ENCODE data around the gene MRAP.
"Not testable (repeated sequence)": the region's sequence is repeated elsewhere in the genome, so short reads cannot be mapped to it uniquely, and the experiment has no call there.

Gene MRAP

GRCh38 chr21:32299695-32300094, 1.0 kb downstream of the MRAP start:
- DNase-seq (ENCODE audit: low read depth in 3 of 3, low spot score in 1 of 3) = no peak

- DNase-seq (ENCODE audit: low read depth in 3 of 3, low spot score in 1 of 3) = no peak
These were observed 1.5 kb downstream of the MRAP start for GRCh38 chr21:32300117-32300681.

GRCh38 chr21:32301596-32301995, 2.9 kb downstream of the MRAP start:
- DNase-seq (ENCODE audit: low read depth in 3 of 3, low spot score in 1 of 3) = no peak

GRCh38 chr21:32302560-32302959, 3.9 kb downstream of the MRAP start:
- no peak for DNase-seq (ENCODE audit: low read depth in 3 of 3, low spot score in 1 of 3)

- DNase-seq (ENCODE audit: low read depth in 3 of 3, low spot score in 1 of 3) = no peak
These were observed 4.7 kb downstream of the MRAP start for GRCh38 chr21:32303385-32303784.

GRCh38 chr21:32304998-32305397, 6.3 kb downstream of the MRAP start:
- DNase-seq (ENCODE audit: low read depth in 3 of 3, low spot score in 1 of 3) = no peak

GRCh38 chr21:32306021-32306780, 7.5 kb downstream of the MRAP start:
- no peak for DNase-seq (ENCODE audit: low read depth in 3 of 3, low spot score in 1 of 3)

GRCh38 chr21:32307706-32308105, 9.1 kb downstream of the MRAP start:
- no peak for DNase-seq (ENCODE audit: low read depth in 3 of 3, low spot score in 1 of 3)

- DNase-seq (ENCODE audit: low read depth in 3 of 3, low spot score in 1 of 3) = no peak
These were observed 10.0 kb downstream of the MRAP start for GRCh38 chr21:32308696-32309095.

- DNase-seq (ENCODE audit: low read depth in 3 of 3, low spot score in 1 of 3) = no peak
These were observed 11.3 kb downstream of the MRAP start for GRCh38 chr21:32309906-32310460.

- DNase-seq (ENCODE audit: low read depth in 3 of 3, low spot score in 1 of 3) = not testable (repeated sequence)
These were observed 12.3 kb downstream of the MRAP start for GRCh38 chr21:32310976-32311375.

- DNase-seq (ENCODE audit: low read depth in 3 of 3, low spot score in 1 of 3) = no peak
These were observed 13.0 kb downstream of the MRAP start for GRCh38 chr21:32311621-32312020.

GRCh38 chr21:32312326-32312725, 13.7 kb downstream of the MRAP start:
- DNase-seq (ENCODE audit: low read depth in 3 of 3, low spot score in 1 of 3) = no peak

- no peak for DNase-seq (ENCODE audit: low read depth in 3 of 3, low spot score in 1 of 3)
These were observed 14.3 kb downstream of the MRAP start for GRCh38 chr21:32312976-32313375.

- DNase-seq (ENCODE audit: low read depth in 3 of 3, low spot score in 1 of 3) = no peak
These were observed 16.2 kb downstream of the MRAP start for GRCh38 chr21:32314806-32315205.

GRCh38 chr21:32315511-32316281, 17.0 kb downstream of the MRAP start:
- no peak for DNase-seq (ENCODE audit: low read depth in 3 of 3, low spot score in 1 of 3)

GRCh38 chr21:32316361-32317215, 17.9 kb downstream of the MRAP start:
- no peak for DNase-seq (ENCODE audit: low read depth in 3 of 3, low spot score in 1 of 3)

- DNase-seq (ENCODE audit: low read depth in 3 of 3, low spot score in 1 of 3) = no peak
These were observed 19.1 kb downstream of the MRAP start for GRCh38 chr21:32317726-32318125.

GRCh38 chr21:32319012-32319411, 20.4 kb downstream of the MRAP start:
- no peak for DNase-seq (ENCODE audit: low read depth in 3 of 3, low spot score in 1 of 3)

GRCh38 chr21:32320059-32320458, 21.4 kb downstream of the MRAP start:
- DNase-seq (ENCODE audit: low read depth in 3 of 3, low spot score in 1 of 3) = no peak

GRCh38 chr21:32320726-32321125, 22.1 kb downstream of the MRAP start:
- no peak for DNase-seq (ENCODE audit: low read depth in 3 of 3, low spot score in 1 of 3)

All from stimulated activated CD4-positive, alpha-beta T cell treated with anti-CD3 and anti-CD28 coated beads, TNF-alpha, amount 100 ng/mL, for 1 hour (primary cell).